HG03139 (cell line): ENCODE measurements around the gene SHISAL1.

Experiments
- ATAC-seq: cut with Tn5 transposase; IDR thresholded peaks from one replicate; pipeline ENCODE4 v1.9.1; 2021; ENCODE audit not compliant: unreplicated experiment

Gene SHISAL1

GRCh38 chr22:44312766-44313165 lies at the start of gene SHISAL1:
Gene SHISAL1, minus strand, starts transcription at chr22:44312951. Its CDS starts 12,006 bp downstream, at chr22:44300945.
- no peak for ATAC-seq

GRCh38 chr22:44361391-44362126 lies 48.8 kb upstream of the SHISAL1 start:
- ATAC-seq = no peak

- ATAC-seq = no peak
Observed at GRCh38 chr22:44360668-44361381, 48.1 kb upstream of the SHISAL1 start.

GRCh38 chr22:44360306-44360667 lies 47.5 kb upstream of the SHISAL1 start:
- ATAC-seq = no peak

- no peak for ATAC-seq
Observed at GRCh38 chr22:44359496-44360110, 46.9 kb upstream of the SHISAL1 start.

- ATAC-seq = no peak
Observed at GRCh38 chr22:44358709-44359440, 46.1 kb upstream of the SHISAL1 start.

GRCh38 chr22:44357966-44358465 lies 45.3 kb upstream of the SHISAL1 start:
- no peak for ATAC-seq

- no peak for ATAC-seq
Observed at GRCh38 chr22:44357296-44357965, 44.7 kb upstream of the SHISAL1 start.

GRCh38 chr22:44355716-44356070 lies 42.9 kb upstream of the SHISAL1 start:
- no peak for ATAC-seq

GRCh38 chr22:44354288-44354687 lies 41.5 kb upstream of the SHISAL1 start:
- no peak for ATAC-seq

GRCh38 chr22:44353041-44353440 lies 40.3 kb upstream of the SHISAL1 start:
- ATAC-seq = no peak

- ATAC-seq = no peak
Observed at GRCh38 chr22:44352378-44353035, 39.8 kb upstream of the SHISAL1 start.

- ATAC-seq = no peak
Observed at GRCh38 chr22:44351685-44352377, 39.1 kb upstream of the SHISAL1 start.

GRCh38 chr22:44351037-44351436 lies 38.3 kb upstream of the SHISAL1 start:
- ATAC-seq = no peak

GRCh38 chr22:44349594-44349993 lies 36.8 kb upstream of the SHISAL1 start:
- no peak for ATAC-seq

- ATAC-seq = no peak
Observed at GRCh38 chr22:44348971-44349560, 36.3 kb upstream of the SHISAL1 start.

- ATAC-seq = no peak
Observed at GRCh38 chr22:44347549-44347948, 34.8 kb upstream of the SHISAL1 start.

GRCh38 chr22:44347080-44347479 lies 34.3 kb upstream of the SHISAL1 start:
- no peak for ATAC-seq

- ATAC-seq = no peak
Observed at GRCh38 chr22:44345872-44346271, 33.1 kb upstream of the SHISAL1 start.
